ENCODE results near the gene SEC61A1.

SEC61A1 gene

GRCh38 chr3:128051837-128052594 lies at the start of gene SEC61A1:
Gene SEC61A1, plus strand, starts transcription at chr3:128052437. Its CDS starts 116 bp downstream, at chr3:128052553.
- peak; percentile 95 for DNase-seq
- TF ChIP-seq, protein P1, sequence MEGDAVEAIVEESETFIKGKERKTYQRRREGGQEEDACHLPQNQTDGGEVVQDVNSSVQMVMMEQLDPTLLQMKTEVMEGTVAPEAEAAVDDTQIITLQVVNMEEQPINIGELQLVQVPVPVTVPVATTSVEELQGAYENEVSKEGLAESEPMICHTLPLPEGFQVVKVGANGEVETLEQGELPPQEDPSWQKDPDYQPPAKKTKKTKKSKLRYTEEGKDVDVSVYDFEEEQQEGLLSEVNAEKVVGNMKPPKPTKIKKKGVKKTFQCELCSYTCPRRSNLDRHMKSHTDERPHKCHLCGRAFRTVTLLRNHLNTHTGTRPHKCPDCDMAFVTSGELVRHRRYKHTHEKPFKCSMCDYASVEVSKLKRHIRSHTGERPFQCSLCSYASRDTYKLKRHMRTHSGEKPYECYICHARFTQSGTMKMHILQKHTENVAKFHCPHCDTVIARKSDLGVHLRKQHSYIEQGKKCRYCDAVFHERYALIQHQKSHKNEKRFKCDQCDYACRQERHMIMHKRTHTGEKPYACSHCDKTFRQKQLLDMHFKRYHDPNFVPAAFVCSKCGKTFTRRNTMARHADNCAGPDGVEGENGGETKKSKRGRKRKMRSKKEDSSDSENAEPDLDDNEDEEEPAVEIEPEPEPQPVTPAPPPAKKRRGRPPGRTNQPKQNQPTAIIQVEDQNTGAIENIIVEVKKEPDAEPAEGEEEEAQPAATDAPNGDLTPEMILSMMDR (IDR thresholded peaks at IDR 0.05; ENCODE audit: low read depth, low read length): no peak
- Histone ChIP-seq H3K27me3 (ENCODE audit: insufficient read depth, low read depth, severe bottlenecking) (no peaks in the 10 kb centered on the region), H3K9me3 (ENCODE audit: severe bottlenecking) (no peaks in the 10 kb centered on the region), H3K4me3 (ENCODE audit: low read depth, low read length) (peak within 1 kb of the TSS; percentile 91), H3K36me3 (peaks cover 47% of the 10 kb centered on the region), H3K27ac (peak within 1 kb of the TSS; percentile 92)

GRCh38 chr3:128004661-128005060 lies 47.6 kb upstream of the SEC61A1 start:
- DNase-seq: no peak
- Histone ChIP-seq H3K4me3 (ENCODE audit: low read depth, low read length) (no peak overlapping the region), H3K27ac (no peak overlapping the region), H3K9me3 (ENCODE audit: severe bottlenecking) (peaks cover 5% of the 10 kb centered on the region), H3K27me3 (ENCODE audit: insufficient read depth, low read depth, severe bottlenecking) (no peaks in the 10 kb centered on the region), H3K36me3 (no peaks in the 10 kb centered on the region)
- TF ChIP-seq, protein P1 (IDR thresholded peaks at IDR 0.05; ENCODE audit: low read depth, low read length): no peak

- H3K9me3 ChIP-seq (ENCODE audit: severe bottlenecking): no peaks in the 10 kb centered on the region
- H3K27me3 ChIP-seq (ENCODE audit: insufficient read depth, low read depth, severe bottlenecking): no peaks in the 10 kb centered on the region
- peak; percentile 19 for DNase-seq
- TF ChIP-seq, protein P1 (IDR thresholded peaks at IDR 0.05; ENCODE audit: low read depth, low read length): no peak
- H3K36me3 ChIP-seq: no peaks in the 10 kb centered on the region
- H3K27ac ChIP-seq: no peak overlapping the region
- no peak overlapping the region for H3K4me3 ChIP-seq (ENCODE audit: low read depth, low read length)
Measured at GRCh38 chr3:128006061-128007032, 45.9 kb upstream of the SEC61A1 start.

DNA sequence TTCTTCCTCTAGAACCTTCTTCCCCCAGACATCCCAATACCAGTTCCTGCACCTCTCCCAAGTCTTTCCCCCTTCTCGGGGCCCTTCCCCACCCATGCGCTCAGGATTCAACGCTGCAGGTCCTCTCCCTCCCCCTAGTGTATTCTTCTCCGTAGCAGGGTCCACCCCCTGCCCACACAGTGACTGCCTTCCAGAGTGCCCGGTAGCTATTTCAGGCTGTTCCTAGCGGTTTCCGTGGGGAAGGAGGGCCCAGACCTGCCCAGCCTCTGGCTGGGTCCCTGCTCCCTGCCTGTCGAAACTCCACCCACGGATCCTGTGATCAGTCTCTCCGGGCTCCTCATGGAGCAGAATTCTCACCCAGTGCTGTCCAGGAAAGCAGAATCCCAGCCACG lies 45.2 kb upstream of the SEC61A1 start:
- TF ChIP-seq, protein P1 (IDR thresholded peaks at IDR 0.05; ENCODE audit: low read depth, low read length): no peak
- H3K4me3 ChIP-seq (ENCODE audit: low read depth, low read length): no peak overlapping the region
- H3K36me3 ChIP-seq: no peaks in the 10 kb centered on the region
- DNase-seq: no peak
- no peak overlapping the region for H3K27ac ChIP-seq
- H3K27me3 ChIP-seq (ENCODE audit: insufficient read depth, low read depth, severe bottlenecking): no peaks in the 10 kb centered on the region
- H3K9me3 ChIP-seq (ENCODE audit: severe bottlenecking): no peaks in the 10 kb centered on the region

DNA sequence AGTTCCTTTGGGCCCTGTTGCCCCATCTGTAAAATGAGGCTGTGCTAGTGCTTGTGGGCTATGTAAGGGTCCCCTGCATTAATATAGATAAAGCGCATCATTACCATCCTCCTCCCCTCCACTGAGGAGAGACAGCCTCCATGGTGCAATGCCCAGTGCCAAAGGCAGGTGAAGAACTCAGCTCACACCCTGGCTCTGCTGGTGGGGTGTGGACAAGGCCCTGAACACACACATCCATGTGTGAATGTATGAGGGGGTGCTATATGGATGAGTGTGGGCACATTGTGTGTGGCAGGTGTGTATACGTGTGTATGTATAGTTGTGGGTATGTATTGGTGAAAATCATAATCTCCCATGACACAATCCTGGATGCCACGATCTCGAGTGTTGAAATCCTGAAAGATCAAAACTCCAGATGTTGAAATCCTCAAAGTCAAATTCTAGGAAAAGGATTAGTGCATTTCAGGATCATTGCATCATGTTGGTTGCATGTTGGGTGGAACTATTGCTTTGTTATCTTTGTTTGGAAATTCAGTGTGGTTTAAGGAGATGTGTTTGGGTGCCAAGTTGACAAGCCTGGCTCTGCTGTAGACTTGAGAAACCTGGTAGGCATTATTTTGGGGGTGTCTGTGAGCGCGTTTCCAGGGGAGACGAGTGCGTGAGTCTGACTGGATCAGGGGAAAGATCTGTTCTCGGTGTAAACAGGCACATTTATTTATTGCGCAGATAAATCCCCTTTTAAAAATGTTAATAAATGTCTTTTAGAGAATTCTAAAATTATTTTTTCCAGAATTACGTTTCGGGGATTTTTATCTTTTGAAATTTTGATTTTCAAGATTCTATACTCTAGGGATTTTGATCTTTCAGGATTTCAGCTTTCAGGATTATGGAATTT lies 42.0 kb upstream of the SEC61A1 start:
- DNase-seq: no peak
- Histone ChIP-seq H3K9me3 (ENCODE audit: severe bottlenecking) (no peaks in the 10 kb centered on the region), H3K27me3 (ENCODE audit: insufficient read depth, low read depth, severe bottlenecking) (no peaks in the 10 kb centered on the region), H3K36me3 (no peaks in the 10 kb centered on the region), H3K4me3 (ENCODE audit: low read depth, low read length) (no peak overlapping the region), H3K27ac (no peak overlapping the region)
- TF ChIP-seq, protein P1 (IDR thresholded peaks at IDR 0.05; ENCODE audit: low read depth, low read length): no peak

All from WERI-Rb-1 (cell line).